Smooth muscle cell (in vitro differentiated cells): ENCODE results near the gene CARS1. TPM values are rescaled to one million over a fixed set of nuclear protein-coding genes. Genes with fewer than 3 reads are reported as not detected.

ENCODE experiments used
- DNase-seq: peaks from one replicate; lab custom pipeline; 2025; ENCODE audit not compliant: unreplicated experiment; lab: John Stamatoyannopoulos, UW
- H2AFZ ChIP-seq: fragments of 200-600 bp; sonication (generic); 2 replicates; pipeline ENCODE4 v1.6.0; 2016; ENCODE audit warnings: antibody characterized with exemption, low read depth, mild to moderate bottlenecking
- H3F3A ChIP-seq: fragments of 200-600 bp; sonication (generic); 2 replicates; pipeline ENCODE4 v1.6.0; 2017; ENCODE audit warnings: antibody characterized with exemption, low read depth
- H3K27ac ChIP-seq: fragments of 200-600 bp; sonication (generic); 2 replicates; pipeline ENCODE4 v1.5.1; 2016; ENCODE audit warnings: low read depth, mild to moderate bottlenecking
- H3K27me3 ChIP-seq: fragments of 200-600 bp; sonication (generic); 2 replicates; pipeline ENCODE4 v1.6.1; 2016; ENCODE audit warnings: low read depth, mild to moderate bottlenecking
- H3K36me3 ChIP-seq: fragments of 200-600 bp; sonication (generic); 2 replicates; pipeline ENCODE4 v1.5.1; 2016; ENCODE audit warnings: low read depth
- H3K4me1 ChIP-seq: fragments of 200-600 bp; sonication (generic); 2 replicates; pipeline ENCODE4 v1.5.1; 2016; ENCODE audit warnings: low read depth
- H3K4me2 ChIP-seq: fragments of 200-600 bp; sonication (generic); 2 replicates; pipeline ENCODE4 v1.6.0; 2016; ENCODE audit warnings: mild to moderate bottlenecking
- H3K4me3 ChIP-seq: fragments of 200-600 bp; sonication (generic); 2 replicates; pipeline ENCODE4 v1.5.1; 2016; ENCODE audit warnings: mild to moderate bottlenecking
- H3K79me2 ChIP-seq: fragments of 200-600 bp; sonication (generic); 2 replicates; pipeline ENCODE4 v1.6.0; 2016; ENCODE audit warnings: low read depth, mild to moderate bottlenecking
- H3K9ac ChIP-seq: fragments of 200-600 bp; sonication (generic); 2 replicates; pipeline ENCODE4 v1.6.0; 2016; ENCODE audit warnings: low read depth
- H3K9me3 ChIP-seq: fragments of 200-600 bp; sonication (generic); replicated peaks from 2 replicates; pipeline ENCODE4 v1.5.1; 2016; ENCODE audit warnings: low read depth
- H4K20me1 ChIP-seq: fragments of 200-600 bp; sonication (generic); 2 replicates; pipeline ENCODE4 v1.6.0; 2016; ENCODE audit warnings: low read depth
- WGBS: methylation state at CpG from one replicate; pipeline ENCODE4 v1.1.7; 2016; ENCODE audit warnings: low lambda C conversion rate; 5-methylcytosine and 5-hydroxymethylcytosine counted together
- polyA plus RNA-seq: library from polyadenylated mRNA; unstranded; fragments of >200 nt; fragmentation: Nextera tagmentation; extraction: Ambion mirVana; gene quantifications from 2 replicates; pipeline ENCODE4 v1.2.1, GENCODE V29; 2016
- small RNA-seq: library from RNA; depleted of rRNA; stranded (forward); fragments of <200 nt; gene quantifications from one replicate; pipeline ENCODE3, GENCODE V24; 2014
- total RNA-seq: library from RNA; depleted of rRNA; stranded (reverse); fragments of >200 nt; gene quantifications from 2 replicates; pipeline ENCODE4 v1.2.3, GENCODE V29; 2014
- TF ChIP-seq, protein P1 (sequence below): fragments of 200-600 bp; sonication (generic); IDR thresholded peaks from 2 replicates; pipeline ENCODE4 v1.5.1; 2017; ENCODE audit warnings: borderline replicate concordance, mild to moderate bottlenecking, antibody characterized with exemption; ENCODE audit not compliant: insufficient read depth, poor library complexity, severe bottlenecking

CARS1 gene
- total and polyA plus RNA-seq, 2 experiments from 2014 or later: 51.7 to 61.6 TPM

DNA sequence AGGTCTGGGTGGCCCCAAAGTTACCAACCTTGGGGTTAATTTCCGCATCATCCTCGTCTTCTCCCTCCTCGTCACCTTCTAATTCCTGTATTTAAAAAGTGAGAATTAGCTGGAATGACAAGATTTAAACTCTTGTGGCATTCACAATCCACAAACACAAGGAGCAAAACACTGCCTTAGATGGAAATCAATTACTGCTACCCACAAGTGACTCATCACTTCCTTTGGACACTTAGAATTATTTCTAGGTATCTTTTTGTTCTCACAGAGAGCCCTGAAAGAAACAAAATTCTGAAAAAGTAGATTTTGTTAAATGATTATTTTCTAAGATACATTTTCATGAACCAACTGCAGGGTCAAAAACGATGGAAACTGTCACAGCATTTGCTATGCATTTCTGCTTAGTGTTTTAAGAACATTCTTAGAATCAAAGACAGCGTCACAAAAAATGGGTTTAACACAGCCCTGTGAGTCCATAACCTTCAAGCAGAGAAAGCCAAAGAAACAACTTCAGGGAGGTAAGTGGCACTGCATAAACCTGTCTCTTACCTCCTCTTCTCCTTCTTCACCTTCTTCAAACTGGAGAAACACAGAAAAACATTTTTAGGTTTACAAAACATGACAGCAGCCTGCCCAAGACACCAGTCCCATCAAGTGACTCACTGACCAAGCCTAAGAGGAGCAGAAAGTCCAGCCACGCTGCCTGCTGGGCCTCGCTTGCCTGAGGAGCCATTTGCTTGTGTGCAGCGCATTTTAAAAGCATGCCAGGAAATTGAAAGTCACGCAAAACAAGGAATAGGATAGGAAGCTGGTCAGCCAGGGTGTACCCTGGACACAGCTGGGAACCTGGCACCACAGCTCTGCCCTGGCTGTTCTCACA lies 105.8 kb downstream of the CARS1 start:
- Histone ChIP-seq H3K79me2 (peaks cover 3% of the 10 kb centered on the region), H4K20me1 (peaks cover 21% of the 10 kb centered on the region), H3K27me3 (no peaks in the 10 kb centered on the region), H3F3A (peaks cover 24% of the 10 kb centered on the region), H3K4me3 (no peak overlapping the region), H3K36me3 (peaks cover 9% of the 10 kb centered on the region), H2AFZ (no peak overlapping the region), H3K9me3 (no peaks in the 10 kb centered on the region), H3K4me2 (peak overlapping the region; percentile 63), H3K9ac (peak overlapping the region; percentile 28), H3K27ac (peak overlapping the region; percentile 81), H3K4me1 (peaks cover 13% of the 10 kb centered on the region)
- TF ChIP-seq, protein P1, sequence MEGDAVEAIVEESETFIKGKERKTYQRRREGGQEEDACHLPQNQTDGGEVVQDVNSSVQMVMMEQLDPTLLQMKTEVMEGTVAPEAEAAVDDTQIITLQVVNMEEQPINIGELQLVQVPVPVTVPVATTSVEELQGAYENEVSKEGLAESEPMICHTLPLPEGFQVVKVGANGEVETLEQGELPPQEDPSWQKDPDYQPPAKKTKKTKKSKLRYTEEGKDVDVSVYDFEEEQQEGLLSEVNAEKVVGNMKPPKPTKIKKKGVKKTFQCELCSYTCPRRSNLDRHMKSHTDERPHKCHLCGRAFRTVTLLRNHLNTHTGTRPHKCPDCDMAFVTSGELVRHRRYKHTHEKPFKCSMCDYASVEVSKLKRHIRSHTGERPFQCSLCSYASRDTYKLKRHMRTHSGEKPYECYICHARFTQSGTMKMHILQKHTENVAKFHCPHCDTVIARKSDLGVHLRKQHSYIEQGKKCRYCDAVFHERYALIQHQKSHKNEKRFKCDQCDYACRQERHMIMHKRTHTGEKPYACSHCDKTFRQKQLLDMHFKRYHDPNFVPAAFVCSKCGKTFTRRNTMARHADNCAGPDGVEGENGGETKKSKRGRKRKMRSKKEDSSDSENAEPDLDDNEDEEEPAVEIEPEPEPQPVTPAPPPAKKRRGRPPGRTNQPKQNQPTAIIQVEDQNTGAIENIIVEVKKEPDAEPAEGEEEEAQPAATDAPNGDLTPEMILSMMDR: no peak
- 35% methylated on average over 9 of the region's 9 CpGs for WGBS
- DNase-seq: no peak

Small RNA genes within 50 kb of the gene (small RNA-seq; reads per million reads assigned to genes)
- gene RNU1-91P (0.08 reads per million), gene SNORA54 (6.4 reads per million, percentile 69 among the genes with 10 or more reads in this experiment)

Other genes starting within 250 kb of the CARS1 start
- gene CDKN1C, start 171.6 kb downstream of the CARS1 start, total RNA-seq: 171 and 194 TPM in 2 replicates
- 303 and 392 TPM in 2 replicates for gene CDKN1C, start 171.6 kb downstream of the CARS1 start, polyA plus RNA-seq
- 11.0 and 21.8 TPM in 2 replicates for gene PHLDA2, start 128.0 kb downstream of the CARS1 start, total RNA-seq
- 89.3 and 90.7 TPM in 2 replicates for gene PHLDA2, start 128.0 kb downstream of the CARS1 start, polyA plus RNA-seq
- 63.1 and 102 TPM in 2 replicates for gene NAP1L4, start 65.1 kb downstream of the CARS1 start, total RNA-seq
- gene NAP1L4, start 65.1 kb downstream of the CARS1 start, polyA plus RNA-seq: 95.0 and 114 TPM in 2 replicates
- gene OSBPL5, start 107.9 kb upstream of the CARS1 start, total RNA-seq: 24.2 and 27.3 TPM in 2 replicates
- 43.4 and 46.0 TPM in 2 replicates for gene OSBPL5, start 107.9 kb upstream of the CARS1 start, polyA plus RNA-seq
- gene MRGPRG, start 161.4 kb upstream of the CARS1 start, total RNA-seq: not detected in 2 replicates
- gene MRGPRG, start 161.4 kb upstream of the CARS1 start, polyA plus RNA-seq: not detected in 2 replicates
- gene MRGPRE, start 175.0 kb upstream of the CARS1 start, total RNA-seq: not detected in 2 replicates
- not detected in 2 replicates for gene MRGPRE, start 175.0 kb upstream of the CARS1 start, polyA plus RNA-seq